ENCODE results near the gene ACAP1.
"Not testable (repeated sequence)": the region's sequence is repeated elsewhere in the genome, so short reads cannot be mapped to it uniquely, and the experiment has no call there.

Gene ACAP1

GRCh38 chr17:7355573-7355972 is 19.2 kb downstream of the ACAP1 start:
- no peak for DNase-seq

- peak; percentile 69 for DNase-seq
Observed at GRCh38 chr17:7356072-7356549, 19.8 kb downstream of the ACAP1 start.

- DNase-seq, result no peak
Observed at GRCh38 chr17:7356756-7357155, 20.4 kb downstream of the ACAP1 start.

GRCh38 chr17:7357381-7357780 is 21.1 kb downstream of the ACAP1 start:
- no peak for DNase-seq

GRCh38 chr17:7361906-7362305 is 25.6 kb downstream of the ACAP1 start:
- no peak for DNase-seq

GRCh38 chr17:7363311-7363710 is 27.0 kb downstream of the ACAP1 start:
- no peak for DNase-seq

- not testable (repeated sequence) for DNase-seq
Observed at GRCh38 chr17:7365963-7366362, 29.6 kb downstream of the ACAP1 start.

GRCh38 chr17:7367083-7367482 is 30.8 kb downstream of the ACAP1 start:
- DNase-seq, result no peak

- no peak for DNase-seq
Observed at GRCh38 chr17:7367918-7368598, 31.7 kb downstream of the ACAP1 start.

- not testable (repeated sequence) for DNase-seq
Observed at GRCh38 chr17:7368599-7368994, 32.3 kb downstream of the ACAP1 start.

GRCh38 chr17:7369825-7370224 is 33.5 kb downstream of the ACAP1 start:
- no peak for DNase-seq

- DNase-seq, result no peak
Observed at GRCh38 chr17:7370853-7371252, 34.5 kb downstream of the ACAP1 start.

GRCh38 chr17:7374353-7374752 is 38.0 kb downstream of the ACAP1 start:
- no peak for DNase-seq

- DNase-seq, result no peak
Observed at GRCh38 chr17:7379134-7379533, 42.8 kb downstream of the ACAP1 start.

GRCh38 chr17:7380321-7380720 is 44.0 kb downstream of the ACAP1 start:
- DNase-seq, result no peak

GRCh38 chr17:7380855-7381683 is 44.7 kb downstream of the ACAP1 start, which contains the start of gene TNK1:
Gene TNK1, plus strand, starts transcription at chr17:7381089. Its CDS starts 1,838 bp downstream, at chr17:7382927.
- DNase-seq, result no peak

GRCh38 chr17:7382901-7383300 is 46.6 kb downstream of the ACAP1 start:
- DNase-seq, result no peak

GRCh38 chr17:7383371-7383741 is 47.0 kb downstream of the ACAP1 start:
- no peak for DNase-seq

- peak; percentile 58 for DNase-seq
Observed at GRCh38 chr17:7383742-7384488, 47.6 kb downstream of the ACAP1 start.

GRCh38 chr17:7384489-7385081 is 48.3 kb downstream of the ACAP1 start:
- no peak for DNase-seq

- no peak for DNase-seq
Observed at GRCh38 chr17:7388856-7389255, 52.5 kb downstream of the ACAP1 start.

GRCh38 chr17:7389924-7390910 is 53.9 kb downstream of the ACAP1 start:
- DNase-seq, result no peak
